ENCODE measurements around the gene DIAPH3.
"Not testable (repeated sequence)": the region's sequence is repeated elsewhere in the genome, so short reads cannot be mapped to it uniquely, and the experiment has no call there.

DIAPH3 gene

GRCh38 chr13:60109285-60109684 is 54.4 kb downstream of the DIAPH3 start:
- no peak overlapping the region for H3K4me3 ChIP-seq
- no peaks in the 10 kb centered on the region for H4K20me1 ChIP-seq
- H3K9me3 ChIP-seq = peaks cover 9% of the 10 kb centered on the region; the same call in 1 of the 2 replicates
- peaks cover 45% of the 10 kb centered on the region for H3K36me3 ChIP-seq
- H3K9ac ChIP-seq = no peak overlapping the region
- H3K4me1 ChIP-seq = no peaks in the 10 kb centered on the region
- TF ChIP-seq Cebpa-rat (IDR thresholded peaks at IDR 0.05) = no peak
- H3K27me3 ChIP-seq = no peaks in the 10 kb centered on the region
- H3K27ac ChIP-seq = no peak overlapping the region
- H3K4me2 ChIP-seq = no peak overlapping the region

DNA sequence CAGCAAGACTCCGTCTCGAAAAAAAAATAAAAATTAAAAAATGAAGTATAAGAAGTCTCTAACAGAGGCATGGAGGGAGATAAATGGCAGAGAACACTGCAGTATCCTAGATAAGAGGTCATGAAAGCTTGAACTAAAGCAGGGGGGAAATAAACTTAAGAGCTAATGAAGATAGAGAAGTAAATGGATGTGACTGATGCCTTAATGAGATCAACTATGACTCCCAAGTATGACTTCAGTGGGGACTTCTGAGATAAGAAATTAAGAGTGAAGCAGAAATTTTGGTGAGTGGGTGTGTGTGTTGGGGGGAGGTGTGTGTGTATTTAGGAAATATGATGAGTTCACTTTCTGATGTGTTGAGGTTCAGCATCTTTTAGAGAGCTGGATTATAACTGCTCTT is 55.1 kb downstream of the DIAPH3 start:
- Histone ChIP-seq H3K9me3 (0 out of 2 replicates have a peak, but pooled peaks cover 2% of the 10 kb centered on the region), H3K4me3 (no peak overlapping the region), H3K4me2 (no peak overlapping the region), H3K36me3 (peaks cover 44% of the 10 kb centered on the region), H3K9ac (no peak overlapping the region), H3K27me3 (no peaks in the 10 kb centered on the region), H3K4me1 (no peaks in the 10 kb centered on the region), H4K20me1 (no peaks in the 10 kb centered on the region), H3K27ac (no peak overlapping the region)
- TF ChIP-seq Cebpa-rat (IDR thresholded peaks at IDR 0.05) = no peak

DNA sequence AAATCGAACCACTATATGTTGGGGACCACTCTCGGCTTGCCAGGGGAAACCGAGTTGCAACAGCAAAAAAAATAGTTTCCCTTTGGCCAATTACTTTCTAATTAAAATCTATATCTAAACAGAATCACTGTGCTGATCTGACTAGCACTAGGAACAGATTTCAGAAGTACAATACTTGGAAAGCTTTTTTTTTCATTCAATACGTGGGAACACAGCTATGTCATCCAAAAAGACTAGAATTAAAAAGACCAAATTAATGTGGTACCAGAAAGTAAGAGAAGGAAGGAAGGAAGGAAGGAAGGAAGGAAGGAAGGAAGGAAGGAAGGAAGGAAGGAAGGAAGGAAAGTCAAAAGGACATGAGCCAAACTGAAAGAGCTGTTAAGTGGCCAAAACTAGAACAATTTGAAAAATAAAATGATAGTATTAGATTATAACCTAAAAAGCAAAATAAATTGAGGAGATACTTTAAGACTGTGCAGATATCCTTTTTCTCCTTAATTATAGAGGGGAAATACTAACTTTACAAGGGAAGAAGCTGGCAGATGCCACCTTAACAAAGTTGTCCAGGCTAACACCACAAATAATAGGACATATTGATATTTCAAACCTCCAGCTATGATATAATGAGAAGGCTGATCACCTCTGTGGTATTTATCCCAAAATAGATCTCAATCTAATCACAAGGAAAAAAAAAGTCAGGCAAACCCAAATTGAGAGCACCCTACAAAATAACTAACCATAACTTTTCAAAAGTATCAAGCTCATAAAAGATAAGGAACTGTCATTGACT is 63.9 kb downstream of the DIAPH3 start:
- peaks cover 40% of the 10 kb centered on the region for H3K36me3 ChIP-seq
- H4K20me1 ChIP-seq = no peaks in the 10 kb centered on the region
- H3K4me3 ChIP-seq = no peak overlapping the region
- no peaks in the 10 kb centered on the region for H3K9me3 ChIP-seq
- H3K27ac ChIP-seq = no peak overlapping the region
- TF ChIP-seq Cebpa-rat (IDR thresholded peaks at IDR 0.05) = no peak
- no peak overlapping the region for H3K4me2 ChIP-seq
- H3K4me1 ChIP-seq = peaks cover 9% of the 10 kb centered on the region
- H3K9ac ChIP-seq = no peak overlapping the region
- no peaks in the 10 kb centered on the region for H3K27me3 ChIP-seq

DNA sequence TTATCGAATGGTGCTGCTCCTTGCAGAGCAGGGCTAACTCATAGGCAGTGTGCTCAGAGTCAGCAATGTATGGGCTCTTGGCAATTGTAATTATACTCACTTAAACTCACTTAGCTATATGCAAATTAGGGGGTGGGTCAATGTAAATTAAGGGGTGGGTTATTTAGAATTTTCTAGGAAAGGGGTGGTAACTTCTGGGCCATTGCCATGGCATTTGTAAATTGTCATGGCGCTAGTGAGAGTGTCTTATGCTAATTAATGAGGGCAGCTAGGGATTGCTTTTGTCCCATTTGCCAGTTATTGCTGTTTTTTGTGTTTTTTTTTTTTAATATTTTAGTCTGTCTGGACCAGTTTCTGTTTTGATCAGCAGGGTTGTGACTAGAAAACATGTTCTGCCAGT is 68.4 kb downstream of the DIAPH3 start:
- no peak for TF ChIP-seq Cebpa-rat (IDR thresholded peaks at IDR 0.05)
- H3K36me3 ChIP-seq = peaks cover 44% of the 10 kb centered on the region

DNA sequence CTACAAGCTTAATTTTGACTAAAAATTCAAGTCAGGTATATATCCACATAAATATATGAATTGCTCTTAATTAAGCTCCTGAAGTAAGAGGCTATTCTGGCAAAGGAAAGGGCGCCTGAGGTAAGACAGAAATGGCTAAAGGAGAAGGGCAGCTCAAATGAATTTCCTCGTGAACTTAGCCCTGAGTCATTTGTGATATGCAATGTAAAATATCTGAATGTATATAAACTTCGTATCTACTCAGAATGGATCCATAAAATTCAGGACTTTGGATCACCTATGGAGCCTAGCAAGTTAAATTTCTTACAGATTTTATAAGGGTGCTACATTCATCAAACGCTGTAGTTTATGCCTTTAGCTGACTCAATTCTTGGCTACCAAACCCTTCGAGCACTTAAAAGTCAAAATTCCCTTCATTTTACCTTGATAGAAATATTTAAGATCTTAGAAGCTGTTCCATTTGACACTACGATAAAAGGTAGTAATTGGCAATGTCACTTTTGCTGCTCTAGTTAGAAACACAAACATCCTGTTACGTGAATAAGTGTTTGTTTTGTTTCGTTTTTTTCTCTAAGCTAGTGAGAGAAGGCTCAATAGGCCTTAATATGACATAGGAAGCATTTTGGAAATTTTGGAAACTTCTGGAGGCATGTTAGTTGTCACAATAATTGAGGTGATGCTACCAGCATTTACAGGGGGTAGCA is 69.2 kb downstream of the DIAPH3 start:
- TF ChIP-seq Cebpa-rat (IDR thresholded peaks at IDR 0.05) = no peak
- H4K20me1 ChIP-seq = no peaks in the 10 kb centered on the region
- H3K27me3 ChIP-seq = no peaks in the 10 kb centered on the region
- no peak overlapping the region for H3K9ac ChIP-seq
- H3K36me3 ChIP-seq = peaks cover 47% of the 10 kb centered on the region
- H3K27ac ChIP-seq = no peak overlapping the region
- no peaks in the 10 kb centered on the region for H3K9me3 ChIP-seq
- no peak overlapping the region for H3K4me3 ChIP-seq
- H3K4me1 ChIP-seq = peaks cover 3% of the 10 kb centered on the region
- H3K4me2 ChIP-seq = no peak overlapping the region

More for the DNA sequence above, 68.4 kb downstream of the DIAPH3 start:
- no peak overlapping the region for H3K4me3 ChIP-seq
- H4K20me1 ChIP-seq = no peaks in the 10 kb centered on the region
- peaks cover 9% of the 10 kb centered on the region for H3K4me1 ChIP-seq
- H3K4me2 ChIP-seq = no peak overlapping the region
- no peaks in the 10 kb centered on the region for H3K9me3 ChIP-seq
- no peak overlapping the region for H3K9ac ChIP-seq
- H3K27me3 ChIP-seq = no peaks in the 10 kb centered on the region
- no peak overlapping the region for H3K27ac ChIP-seq

- no peaks in the 10 kb centered on the region for H3K27me3 ChIP-seq
- H3K9me3 ChIP-seq = no peaks in the 10 kb centered on the region
- H3K27ac ChIP-seq = no peak overlapping the region
- no peak for TF ChIP-seq Cebpa-rat (IDR thresholded peaks at IDR 0.05)
- H3K9ac ChIP-seq = no peak overlapping the region
- H4K20me1 ChIP-seq = no peaks in the 10 kb centered on the region
- H3K4me2 ChIP-seq = no peak overlapping the region
- H3K4me1 ChIP-seq = no peaks in the 10 kb centered on the region
- H3K4me3 ChIP-seq = no peak overlapping the region
- peaks cover 48% of the 10 kb centered on the region for H3K36me3 ChIP-seq
Observed at GRCh38 chr13:60093425-60094019, 70.2 kb downstream of the DIAPH3 start.

GRCh38 chr13:60091573-60091972 is 72.2 kb downstream of the DIAPH3 start:
- H3K36me3 ChIP-seq = peaks cover 31% of the 10 kb centered on the region

DNA sequence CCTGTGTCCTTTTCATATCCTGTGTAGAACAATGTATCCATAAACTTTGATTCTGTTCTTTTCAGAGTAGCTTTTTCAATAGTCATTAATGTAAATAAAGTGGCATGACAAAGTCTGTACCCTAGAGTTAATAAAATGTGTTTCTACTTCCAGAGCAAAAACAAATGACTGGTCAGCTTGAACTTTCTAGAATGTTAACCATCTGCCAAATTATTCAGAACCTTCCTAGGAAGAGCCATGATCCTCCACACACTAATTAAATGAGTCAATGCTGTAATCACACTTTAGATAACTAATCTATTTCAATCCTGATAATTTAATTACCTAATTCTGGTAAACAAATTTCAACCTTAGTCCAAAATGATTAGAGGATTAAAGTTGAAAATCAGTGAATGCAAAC is 73.2 kb downstream of the DIAPH3 start:
- Histone ChIP-seq H4K20me1 (no peaks in the 10 kb centered on the region), H3K4me3 (no peak overlapping the region), H3K27me3 (no peaks in the 10 kb centered on the region), H3K4me1 (no peaks in the 10 kb centered on the region), H3K9me3 (no peaks in the 10 kb centered on the region), H3K9ac (no peak overlapping the region), H3K36me3 (peaks cover 28% of the 10 kb centered on the region), H3K4me2 (no peak overlapping the region), H3K27ac (no peak overlapping the region)
- TF ChIP-seq Cebpa-rat (IDR thresholded peaks at IDR 0.05) = no peak

More at GRCh38 chr13:60091573-60091972, 72.2 kb downstream of the DIAPH3 start:
- no peak overlapping the region for H3K27ac ChIP-seq
- no peaks in the 10 kb centered on the region for H3K4me1 ChIP-seq
- H3K27me3 ChIP-seq = no peaks in the 10 kb centered on the region
- H4K20me1 ChIP-seq = no peaks in the 10 kb centered on the region
- no peaks in the 10 kb centered on the region for H3K9me3 ChIP-seq
- no peak overlapping the region for H3K4me3 ChIP-seq
- H3K9ac ChIP-seq = no peak overlapping the region
- no peak for TF ChIP-seq Cebpa-rat (IDR thresholded peaks at IDR 0.05)
- H3K4me2 ChIP-seq = no peak overlapping the region

GRCh38 chr13:60083780-60084179 is 79.9 kb downstream of the DIAPH3 start:
- H3K4me1 ChIP-seq = not testable (repeated sequence)

DNA sequence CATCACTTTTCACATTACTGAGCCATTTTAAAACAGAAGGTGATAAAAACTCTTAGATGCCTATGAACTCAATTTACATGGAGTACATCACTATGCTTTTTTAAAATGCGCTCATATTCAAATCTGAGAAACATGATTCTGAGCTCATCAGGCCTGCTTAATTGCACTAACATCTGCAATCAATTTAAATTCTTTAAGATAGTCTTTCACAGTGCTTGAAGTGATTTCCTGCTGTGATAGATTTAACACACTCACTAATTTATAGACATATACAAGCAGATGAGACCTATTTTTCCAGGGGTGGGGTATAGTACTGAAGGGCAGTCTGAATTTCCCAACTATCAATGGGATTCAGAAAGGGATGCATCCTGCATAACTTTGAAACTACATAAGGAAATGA is 82.9 kb downstream of the DIAPH3 start:
- H3K4me1 ChIP-seq = no peaks in the 10 kb centered on the region
- H3K4me2 ChIP-seq = no peak overlapping the region
- no peak for TF ChIP-seq Cebpa-rat (IDR thresholded peaks at IDR 0.05)
- H3K27ac ChIP-seq = no peak overlapping the region
- H3K36me3 ChIP-seq = peaks cover 5% of the 10 kb centered on the region; the same call in 1 of the 2 replicates
- H3K27me3 ChIP-seq = no peaks in the 10 kb centered on the region
- H3K4me3 ChIP-seq = no peak overlapping the region
- no peaks in the 10 kb centered on the region for H4K20me1 ChIP-seq
- H3K9ac ChIP-seq = no peak overlapping the region
- H3K9me3 ChIP-seq = no peaks in the 10 kb centered on the region

More at GRCh38 chr13:60083780-60084179, 79.9 kb downstream of the DIAPH3 start:
- not testable (repeated sequence) for H4K20me1 ChIP-seq, H3K4me3 ChIP-seq, H3K4me2 ChIP-seq, H3K27ac ChIP-seq, H3K36me3 ChIP-seq, H3K9ac ChIP-seq, H3K27me3 ChIP-seq, H3K9me3 ChIP-seq
